ENCODE measurements around the gene PLXDC2. TPM values are rescaled to one million over a fixed set of nuclear protein-coding genes. Genes with fewer than 3 reads are reported as not detected.

PLXDC2 gene
- polyA plus RNA-seq, 2 of the 4 experiments (the other 2 are of a cell fraction) = 0.08 to 0.09 TPM

DNA sequence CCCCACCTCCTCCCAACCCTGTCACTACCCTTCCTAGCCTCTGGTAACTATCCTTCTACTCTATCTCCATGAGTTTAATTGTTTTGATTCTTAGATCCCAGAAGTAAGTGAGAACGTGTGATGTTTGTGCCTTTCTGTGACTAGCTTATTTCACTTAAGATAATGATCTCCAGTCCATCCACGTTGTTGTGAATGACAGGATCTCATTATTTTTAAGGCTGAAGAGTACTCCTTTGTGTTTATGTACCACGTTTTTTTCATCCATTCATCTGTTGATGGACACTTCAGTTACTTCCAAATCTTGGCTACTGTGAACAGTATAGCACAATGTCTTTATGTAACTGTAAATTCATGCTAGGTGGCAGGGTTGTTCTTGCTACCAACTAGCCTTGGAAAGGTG lies 461.6 kb downstream of the PLXDC2 start:
- no peak for TF ChIP-seq ZSCAN20 (CRISPR knock-in tag; IDR thresholded peaks at IDR 0.05)
- no peak for TF ChIP-seq CTCF (IDR thresholded peaks at IDR 0.05)
- TF ChIP-seq RARB (CRISPR knock-in tag; IDR thresholded peaks at IDR 0.05) = no peak
- no peak for TF ChIP-seq EHMT2 (IDR thresholded peaks at IDR 0.05; ENCODE audit: low read depth)
- no peak for TF ChIP-seq ZNF302 (CRISPR knock-in tag; IDR thresholded peaks at IDR 0.05)
- TF ChIP-seq HMGXB4 (CRISPR knock-in tag; IDR thresholded peaks at IDR 0.05; ENCODE audit: borderline replicate concordance) = no peak
- no peak for TF ChIP-seq REST (IDR thresholded peaks at IDR 0.05)
- TF ChIP-seq NPAS2 (CRISPR knock-in tag; IDR thresholded peaks at IDR 0.05; ENCODE audit: borderline replicate concordance) = no peak
- TF ChIP-seq MYC (IDR thresholded peaks at IDR 0.05; ENCODE audit: borderline replicate concordance, low read length) = no peak
- no peak for TF ChIP-seq GATA3 (IDR thresholded peaks at IDR 0.05; ENCODE audit: borderline replicate concordance)
- TF ChIP-seq CHD2 (IDR thresholded peaks at IDR 0.05; ENCODE audit: low read length, partially characterized antibody) = no peak
- TF ChIP-seq NR3C1 (IDR thresholded peaks at IDR 0.05) = no peak
- TF ChIP-seq HOXA7 (CRISPR knock-in tag; IDR thresholded peaks at IDR 0.05) = no peak
- TF ChIP-seq PHF8 (IDR thresholded peaks at IDR 0.05; ENCODE audit: borderline replicate concordance, low read depth) = no peak
- no peak for TF ChIP-seq MAZ (IDR thresholded peaks at IDR 0.05; ENCODE audit: borderline replicate concordance, low read depth, low read length)
- no peak for TF ChIP-seq ELK1 (IDR thresholded peaks at IDR 0.05; ENCODE audit: low read depth, low read length)
- DNase-seq (ENCODE audit: low read depth in 1 of 2, low spot score in 1 of 2) (no peak), ATAC-seq (no peak), FAIRE-seq (no peak)
- no peak overlapping the region for H3K4me3 ChIP-seq
- ChIA-PET POLR2A (no interaction called here), CTCF (no interaction called here)
- H3K9me3 ChIP-seq = no peaks in the 10 kb centered on the region
- H3K4me1 ChIP-seq = no peaks in the 10 kb centered on the region
- under 1% methylated on average over 3 of the region's 3 CpGs for WGBS (ENCODE audit: missing lambda C conversion rate)
- no peak overlapping the region for H3K4me2 ChIP-seq
- no peak overlapping the region for H3K27ac ChIP-seq

DNA sequence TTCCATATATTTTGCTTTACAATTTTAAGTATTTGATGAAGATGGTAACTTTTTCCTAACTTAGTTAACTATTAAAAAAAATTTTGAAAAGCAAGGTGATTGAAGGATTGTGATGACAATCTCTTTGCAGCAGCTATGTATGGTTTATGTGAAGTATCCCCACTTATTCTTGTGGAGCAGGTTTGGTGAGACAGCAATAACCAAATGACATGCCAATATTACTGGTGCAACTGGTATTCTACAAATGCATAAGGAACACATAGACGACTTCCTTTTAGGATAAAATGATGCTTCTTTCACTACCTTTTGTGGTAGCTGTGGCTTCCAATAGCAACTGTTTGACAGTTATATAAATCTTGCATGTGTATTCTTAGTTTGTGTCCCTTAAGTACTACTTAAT lies 465.3 kb downstream of the PLXDC2 start:
- ChIA-PET POLR2A (no interaction called here), CTCF (no interaction called here)
- FAIRE-seq (no peak), DNase-seq (ENCODE audit: low read depth in 1 of 2, low spot score in 1 of 2) (no peak), ATAC-seq (no peak)
- Histone ChIP-seq H3K4me2 (no peak overlapping the region), H3K27ac (no peak overlapping the region), H3K4me1 (no peaks in the 10 kb centered on the region), H3K4me3 (no peak overlapping the region), H3K9me3 (no peaks in the 10 kb centered on the region)
- no peak for TF ChIP-seq CEBPB (IDR thresholded peaks at IDR 0.05)
- 0% methylated on average over 1 of the region's 1 CpG for WGBS (ENCODE audit: missing lambda C conversion rate)

Measured in A549 (cell line).